GM04504 (cell line): ENCODE data around the gene GMEB2.
"Not testable (repeated sequence)": the region's sequence is repeated elsewhere in the genome, so short reads cannot be mapped to it uniquely, and the experiment has no call there.

Experiments
- DNase-seq: peaks from one replicate; pipeline ENCODE4 v3.0.0-alpha.2; 2012; ENCODE audit warnings: low read depth

Gene GMEB2

DNA sequence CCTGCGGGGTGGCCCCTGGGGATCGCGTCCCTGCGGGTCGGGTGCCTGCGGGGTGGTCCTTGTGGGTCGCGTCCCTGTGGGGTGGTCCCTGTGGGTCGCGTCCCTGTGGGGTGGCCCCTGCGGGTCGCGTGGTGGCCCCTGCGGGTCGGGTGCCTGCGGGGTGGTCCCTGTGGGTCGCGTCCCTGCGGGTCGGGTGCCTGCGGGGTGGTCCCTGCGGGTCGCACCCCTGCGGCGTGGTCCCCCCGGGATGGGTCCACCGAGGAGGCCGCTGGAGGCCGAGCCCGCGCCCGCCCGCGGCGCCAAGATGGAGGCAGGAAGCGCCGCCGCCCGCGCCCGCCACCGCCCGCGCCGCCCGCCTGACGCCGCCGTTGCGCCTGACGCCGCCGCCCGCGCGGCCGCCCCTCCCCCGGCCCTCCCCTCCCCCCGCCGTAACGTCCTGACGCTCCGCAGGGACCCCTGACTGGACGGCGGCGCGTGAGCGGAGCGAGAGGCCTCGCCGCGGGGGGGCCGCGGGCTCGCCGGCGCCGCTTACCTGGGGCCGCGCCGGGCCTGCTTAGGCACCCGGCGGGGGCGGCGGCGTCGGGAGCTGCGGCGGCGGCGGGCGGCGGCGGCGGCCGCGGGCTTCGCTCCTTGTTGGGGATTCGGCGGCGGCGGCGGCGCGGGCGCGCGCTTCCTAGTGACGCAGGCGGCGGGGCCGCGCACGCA is at the start of gene GMEB2:
GMEB2 (minus strand) TSS at position 678 of the 705 bp plus-strand sequence. CDS start 7,704 bp downstream, outside the sequence.
- peak; percentile 34 for DNase-seq

GRCh38 chr20:63675681-63676368 is 48.9 kb upstream of the GMEB2 start:
- DNase-seq, result no peak

DNA sequence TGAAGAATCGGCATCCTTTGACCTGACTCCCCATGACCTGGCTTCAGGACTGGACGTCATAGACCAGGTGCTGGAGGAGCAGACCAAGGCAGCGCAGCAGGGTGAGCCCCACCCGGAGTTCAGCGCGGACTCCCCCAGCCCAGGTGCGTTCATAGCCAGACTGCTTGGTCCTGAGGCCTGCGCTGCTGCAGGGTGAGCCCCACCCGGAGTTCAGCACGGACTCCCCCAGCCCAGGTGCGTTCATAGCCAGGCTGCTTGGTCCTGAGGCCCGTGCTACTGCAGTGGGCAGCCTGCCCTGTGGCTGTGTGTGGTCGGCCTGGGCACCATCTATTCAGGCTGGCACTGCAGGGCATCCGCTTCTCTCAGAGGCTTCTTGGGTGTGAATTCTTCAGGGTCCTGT is 47.0 kb upstream of the GMEB2 start:
- no peak for DNase-seq

DNA sequence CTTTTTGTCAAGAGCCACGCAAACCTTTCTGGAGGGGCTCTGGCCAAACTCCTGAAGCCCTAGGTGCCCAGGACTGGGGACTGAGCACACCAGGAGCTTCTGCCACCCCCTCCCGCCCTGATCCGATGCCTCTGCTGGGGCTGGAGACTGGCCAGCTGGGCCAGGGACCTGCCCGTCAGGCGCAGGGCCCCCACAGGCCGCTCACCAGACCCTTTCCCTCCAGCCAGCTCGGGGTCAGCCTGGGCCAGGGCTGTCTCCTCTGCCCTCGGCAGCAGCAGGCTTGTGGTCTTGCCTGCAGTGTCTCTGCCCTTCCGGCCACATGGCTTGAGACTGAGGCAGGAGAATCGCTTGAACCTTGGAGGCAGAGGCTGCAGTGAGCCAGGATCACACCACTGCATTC is 45.8 kb upstream of the GMEB2 start:
- no peak for DNase-seq

DNA sequence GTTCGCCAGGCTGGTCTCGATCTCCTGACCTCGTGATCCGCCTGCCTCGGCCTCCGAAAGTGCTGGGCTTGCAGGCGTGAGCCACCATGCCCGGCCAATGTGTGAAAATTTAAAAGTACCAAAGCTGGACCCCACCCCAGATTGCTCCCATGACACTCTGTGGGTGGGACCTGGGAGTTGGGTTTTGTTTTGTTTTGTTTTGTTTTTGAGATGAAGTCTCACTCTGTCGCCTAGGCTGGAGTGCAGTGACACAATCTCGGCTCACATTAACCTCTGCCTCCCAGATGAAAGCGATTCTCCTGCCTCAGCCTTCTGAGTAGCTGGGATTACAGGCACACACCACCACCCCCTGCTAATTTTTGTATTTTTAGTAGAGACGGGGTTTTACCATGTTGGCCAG is 44.8 kb upstream of the GMEB2 start:
- not testable (repeated sequence) for DNase-seq

DNA sequence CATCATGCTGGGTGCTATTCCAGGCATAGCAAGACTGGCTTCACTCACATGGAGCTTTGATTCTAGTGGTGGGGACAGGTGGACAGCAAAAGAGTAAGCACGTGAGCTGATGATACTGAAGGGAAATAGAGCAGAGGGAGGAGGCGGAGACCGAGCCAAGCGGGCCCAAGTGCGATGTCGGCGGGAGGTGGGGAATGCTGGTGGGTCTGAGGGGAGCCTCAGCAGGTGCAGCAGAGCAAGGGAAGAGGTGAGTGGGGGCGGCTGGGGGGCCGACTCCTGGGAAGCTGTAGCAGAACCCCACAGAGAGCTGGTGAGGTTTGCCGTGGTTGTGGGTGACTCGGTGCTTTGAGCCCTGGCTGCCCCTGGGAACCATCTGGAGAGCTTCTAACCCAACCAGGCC is 41.5 kb upstream of the GMEB2 start:
- DNase-seq, result no peak

DNA sequence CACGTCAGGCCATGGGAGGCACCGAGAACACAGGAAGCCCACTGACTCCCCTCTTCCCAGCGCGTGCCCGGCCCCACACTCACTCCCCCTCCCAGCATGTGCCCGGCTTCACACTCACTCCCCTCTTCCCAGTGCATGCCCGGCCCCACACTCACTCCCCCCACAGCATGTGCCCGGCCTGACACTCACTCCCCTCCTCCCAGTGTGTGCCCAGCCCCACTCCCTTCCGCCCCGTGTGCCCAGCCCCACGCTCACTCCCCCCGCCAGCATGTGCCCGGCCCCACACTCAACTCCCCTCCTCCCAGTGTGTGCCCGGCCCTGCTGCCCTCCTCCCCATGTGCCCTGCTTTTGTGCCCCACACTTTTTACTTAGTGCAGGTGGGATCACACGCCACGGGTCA is 41.0 kb upstream of the GMEB2 start:
- no peak for DNase-seq

- DNase-seq, result no peak
Measured at GRCh38 chr20:63665708-63666107, 38.8 kb upstream of the GMEB2 start.

DNA sequence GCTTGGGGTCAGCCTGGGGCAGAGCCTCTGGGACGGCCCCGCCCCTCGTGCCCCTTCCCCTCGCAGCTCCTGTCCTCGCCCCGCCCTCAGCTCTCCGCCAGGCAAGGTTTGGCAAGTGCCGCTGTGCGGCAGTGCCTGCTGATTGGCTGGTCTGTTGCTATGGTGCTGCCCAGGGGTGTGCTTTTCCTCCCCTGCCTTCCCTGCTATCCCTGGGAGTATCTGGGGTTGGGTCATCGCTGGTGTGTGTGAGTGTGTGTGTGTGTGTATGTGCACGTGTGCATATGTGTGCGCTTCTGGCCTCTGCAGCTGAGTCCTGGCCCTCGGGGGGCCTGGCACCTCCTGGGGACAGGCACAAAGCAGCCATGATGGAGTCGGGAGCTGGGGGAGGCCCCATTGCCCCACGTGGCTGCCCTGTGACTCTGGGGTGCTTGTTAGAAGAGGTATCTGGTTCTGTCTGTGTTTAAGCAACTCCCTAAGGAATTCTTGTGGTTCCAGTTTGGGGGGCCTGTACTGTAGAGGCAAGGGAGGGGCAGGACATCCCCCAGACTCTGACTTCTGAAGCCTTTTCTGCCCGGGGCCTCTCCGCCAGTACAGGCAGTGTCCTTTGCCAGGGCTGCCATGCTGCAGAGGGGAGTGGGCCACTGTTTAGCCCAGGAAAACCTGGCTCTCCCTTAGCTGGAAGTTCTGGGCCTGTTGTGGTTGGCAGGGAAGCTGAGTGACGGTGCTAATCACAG is 38.1 kb upstream of the GMEB2 start:
- DNase-seq, result no peak

DNA sequence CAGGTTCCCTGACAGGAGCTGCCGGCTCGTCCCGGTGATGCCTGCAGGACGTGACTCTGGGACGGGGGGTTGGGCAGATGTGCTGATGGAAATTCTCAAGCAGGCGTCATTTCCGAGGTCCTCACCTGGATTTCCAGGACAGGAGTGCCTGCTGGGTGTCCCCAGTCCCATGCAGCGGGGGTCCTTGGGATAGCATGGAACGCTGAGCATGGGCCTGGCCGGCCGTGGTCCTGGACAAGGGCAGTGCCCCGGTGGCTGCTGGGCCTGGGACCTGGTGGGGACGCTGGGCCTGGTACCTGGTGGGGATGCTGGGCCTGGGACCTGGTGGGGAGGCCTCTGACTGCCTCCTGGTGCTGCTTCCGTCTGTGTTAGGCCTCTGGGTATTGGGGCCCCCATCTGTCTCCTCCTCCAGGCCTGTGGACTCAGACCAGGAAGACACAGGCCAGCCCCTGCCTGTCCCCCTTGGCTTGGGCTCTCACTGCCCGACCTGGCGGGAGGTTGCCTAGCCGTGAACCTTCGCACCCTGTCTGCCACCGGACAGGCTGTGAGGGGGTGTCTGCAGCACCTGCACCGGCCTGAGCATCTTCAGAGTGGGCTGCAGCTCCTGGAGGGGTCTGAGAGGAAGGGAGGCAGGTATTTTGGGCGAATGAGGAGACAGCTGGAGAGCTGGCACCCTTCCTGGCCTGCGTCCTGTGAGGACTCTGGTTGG is 37.4 kb upstream of the GMEB2 start:
- DNase-seq, result no peak

DNA sequence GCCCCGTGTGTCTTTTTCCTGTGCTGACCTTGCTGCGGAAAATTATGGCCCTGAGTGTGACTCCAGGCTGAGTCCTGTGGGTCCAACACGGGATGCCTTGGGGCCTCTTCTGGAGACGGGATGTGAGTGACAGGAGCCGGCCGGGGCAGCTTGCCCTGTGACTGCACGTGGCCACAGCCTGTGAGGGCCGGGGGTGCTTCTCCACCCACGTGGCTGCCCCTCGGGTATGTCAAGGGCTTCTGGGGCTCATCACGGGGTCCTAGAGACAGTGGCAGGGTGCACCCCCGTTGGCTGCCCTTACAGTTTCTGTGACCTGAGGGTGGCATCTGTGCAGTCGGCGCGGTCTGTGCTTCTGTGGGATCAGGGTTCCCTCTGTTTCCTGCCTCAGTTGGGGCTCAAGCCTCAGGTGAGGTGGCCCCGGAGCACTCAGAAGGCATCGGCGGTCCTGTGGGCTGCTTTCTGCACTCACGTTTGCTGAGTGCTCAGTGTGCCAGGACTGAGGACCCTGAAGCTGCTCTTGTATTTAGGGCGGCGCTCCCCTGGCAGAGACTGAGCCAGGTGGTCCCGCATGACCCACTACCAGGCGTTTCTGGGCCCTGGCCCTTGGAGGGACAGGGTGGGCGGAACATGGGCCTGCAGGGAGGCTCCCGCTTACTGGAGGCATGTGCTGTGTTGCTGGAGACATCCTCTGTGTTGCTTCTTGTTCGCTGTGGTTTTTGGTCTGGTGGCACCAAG is 36.6 kb upstream of the GMEB2 start:
- DNase-seq, result no peak

- DNase-seq, result no peak
Measured at GRCh38 chr20:63662813-63663189, 35.9 kb upstream of the GMEB2 start.

GRCh38 chr20:63661959-63662812 is 35.3 kb upstream of the GMEB2 start:
- no peak for DNase-seq

DNA sequence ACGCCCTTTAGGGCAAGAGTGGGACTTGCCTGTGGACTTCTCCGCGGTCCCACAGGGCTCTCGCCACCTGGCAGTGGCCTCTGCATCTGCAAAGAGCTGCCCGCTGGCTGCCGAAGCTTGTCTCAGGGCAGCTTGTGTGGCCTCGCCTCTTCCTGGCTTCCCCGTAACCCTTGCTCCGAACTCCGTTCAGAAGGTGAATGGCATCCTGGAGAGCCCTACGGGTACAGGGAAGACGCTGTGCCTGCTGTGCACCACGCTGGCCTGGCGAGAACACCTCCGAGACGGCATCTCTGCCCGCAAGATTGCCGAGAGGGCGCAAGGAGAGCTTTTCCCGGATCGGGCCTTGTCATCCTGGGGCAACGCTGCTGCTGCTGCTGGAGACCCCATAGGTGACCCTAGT is 34.2 kb upstream of the GMEB2 start:
- no peak for DNase-seq

DNA sequence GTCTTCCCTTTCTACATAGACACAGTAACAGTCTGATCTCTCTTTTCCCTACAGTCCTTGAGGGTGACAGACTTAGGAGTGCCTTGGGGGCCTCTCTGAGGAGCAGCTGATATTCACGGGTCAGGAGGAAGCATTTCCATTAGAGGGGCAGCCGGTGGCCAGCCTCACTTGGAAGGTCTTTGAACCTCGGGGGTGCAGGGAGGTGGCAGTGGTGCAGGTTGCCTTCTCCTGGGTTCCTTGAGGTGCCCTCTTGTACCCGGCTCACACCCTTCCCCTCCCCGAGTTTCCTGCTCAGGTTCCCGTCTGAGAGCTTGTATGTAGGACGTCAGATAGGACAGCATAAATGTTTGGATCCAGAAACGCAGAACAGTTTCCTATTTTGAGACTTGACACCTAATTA is 33.7 kb upstream of the GMEB2 start:
- no peak for DNase-seq

DNA sequence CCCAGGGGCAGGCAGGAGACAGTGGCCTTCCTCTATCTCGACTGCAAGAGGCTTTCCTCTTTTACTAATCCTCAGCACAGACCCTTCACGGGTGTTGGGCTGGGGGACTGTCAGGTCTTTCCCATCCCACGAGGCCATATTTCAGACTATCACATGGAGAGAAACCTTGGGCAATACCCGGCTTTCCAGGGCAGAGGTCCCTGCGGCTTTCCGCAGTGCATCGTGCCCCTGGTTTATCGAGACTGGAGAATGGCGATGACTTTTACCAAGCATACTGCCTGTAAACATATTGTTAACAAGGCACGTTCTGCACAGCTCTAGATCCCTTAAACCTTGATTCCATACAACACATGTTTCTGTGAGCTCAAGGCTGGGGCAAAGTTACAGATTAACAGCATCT is 33.3 kb upstream of the GMEB2 start:
- not testable (repeated sequence) for DNase-seq

DNA sequence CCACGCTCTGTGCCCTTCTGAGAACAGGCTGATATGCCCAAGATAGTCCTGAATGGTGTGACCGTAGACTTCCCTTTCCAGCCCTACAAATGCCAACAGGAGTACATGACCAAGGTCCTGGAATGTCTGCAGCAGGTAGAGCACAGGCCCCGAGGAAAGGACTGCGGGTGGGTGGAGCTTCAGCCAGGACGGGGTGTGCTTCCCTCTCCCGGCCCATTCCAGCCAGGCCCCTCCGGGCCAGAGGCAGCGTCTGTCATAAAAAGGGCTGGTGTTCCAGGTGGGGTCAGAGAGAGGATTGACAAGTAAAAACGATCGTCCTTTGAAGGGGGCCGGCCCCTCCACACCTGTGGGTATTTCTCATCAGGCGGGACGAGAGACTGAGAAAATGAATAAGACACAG is 32.5 kb upstream of the GMEB2 start:
- DNase-seq, result no peak

DNA sequence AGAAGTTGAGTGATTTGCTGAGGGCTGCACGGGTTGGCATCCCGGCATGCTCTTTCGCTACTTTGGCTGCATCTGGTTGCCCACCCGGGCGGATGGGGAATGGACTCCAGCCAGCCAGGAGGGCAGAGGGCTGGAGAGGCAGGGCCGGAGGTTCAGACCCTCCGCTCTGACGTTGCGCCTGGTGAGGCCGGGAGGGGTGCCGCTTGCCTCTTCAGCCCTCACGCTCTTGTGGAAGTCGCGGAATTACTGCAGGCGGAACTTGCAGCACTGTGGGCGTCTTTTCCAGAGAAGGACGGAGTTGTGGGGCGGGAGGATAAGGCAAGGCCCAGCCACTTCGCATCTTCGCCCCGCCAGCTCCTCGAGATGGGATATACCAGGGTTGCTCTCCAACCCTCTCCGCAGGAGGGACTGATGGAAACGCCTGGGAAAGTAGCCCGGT is 31.9 kb upstream of the GMEB2 start:
- no peak for DNase-seq

- DNase-seq, result peak; percentile 81
Measured at GRCh38 chr20:63657937-63658748, 31.2 kb upstream of the GMEB2 start, which contains the start of gene RTEL1. Gene RTEL1, plus strand, starts transcription at chr20:63658312. Its CDS starts 1,091 bp downstream, at chr20:63659403.
